Cardiac fibroblast (primary cell): ENCODE results near the gene SOCS3.

Experiments
- DNase-seq, 2 donors: peaks; one replicate each; pipeline versions ENCODE4 v3.0.0 to v3.0.0-alpha.2; 2010; ENCODE audit warnings: low read depth in 2 of 2
- H3K4me3 ChIP-seq, 2 donors: replicated peaks in 1 of 2; 1 replicate in 1 of 2; 2 replicates in 1 of 2; pipeline ENCODE4 v1.5.1; 2011; ENCODE audit warnings: low read depth in 2 of 2, low read length in 2 of 2, mild to moderate bottlenecking in 2 of 2, moderate library complexity in 1 of 2
- TF ChIP-seq, protein P1 (sequence below): IDR thresholded peaks from one replicate; pipeline ENCODE4 v1.5.1; 2011; ENCODE audit warnings: low read depth, mild to moderate bottlenecking, low read length, inconsistent platforms

SOCS3 gene

DNA sequence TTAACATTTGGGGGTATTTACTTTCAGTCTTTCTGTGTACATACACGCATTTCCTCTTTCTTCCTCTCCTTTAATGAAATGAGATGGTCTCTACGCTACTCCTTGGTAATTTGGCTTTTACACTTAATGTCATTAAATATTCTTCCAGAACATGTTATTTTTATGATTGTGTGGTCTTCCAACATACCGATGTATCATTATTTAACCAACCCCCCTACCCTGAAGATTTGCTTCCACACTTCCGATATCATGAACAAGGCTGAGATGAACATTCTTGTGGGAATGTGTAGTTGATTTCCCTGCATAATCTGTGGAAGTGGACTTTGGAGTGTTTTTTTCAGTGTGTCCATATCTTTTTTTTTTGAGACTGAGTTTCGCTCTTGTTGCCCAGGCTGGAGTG, 16.3 kb upstream of the SOCS3 start:
- H3K4me3 ChIP-seq = no peak overlapping the region
- TF ChIP-seq, protein P1, sequence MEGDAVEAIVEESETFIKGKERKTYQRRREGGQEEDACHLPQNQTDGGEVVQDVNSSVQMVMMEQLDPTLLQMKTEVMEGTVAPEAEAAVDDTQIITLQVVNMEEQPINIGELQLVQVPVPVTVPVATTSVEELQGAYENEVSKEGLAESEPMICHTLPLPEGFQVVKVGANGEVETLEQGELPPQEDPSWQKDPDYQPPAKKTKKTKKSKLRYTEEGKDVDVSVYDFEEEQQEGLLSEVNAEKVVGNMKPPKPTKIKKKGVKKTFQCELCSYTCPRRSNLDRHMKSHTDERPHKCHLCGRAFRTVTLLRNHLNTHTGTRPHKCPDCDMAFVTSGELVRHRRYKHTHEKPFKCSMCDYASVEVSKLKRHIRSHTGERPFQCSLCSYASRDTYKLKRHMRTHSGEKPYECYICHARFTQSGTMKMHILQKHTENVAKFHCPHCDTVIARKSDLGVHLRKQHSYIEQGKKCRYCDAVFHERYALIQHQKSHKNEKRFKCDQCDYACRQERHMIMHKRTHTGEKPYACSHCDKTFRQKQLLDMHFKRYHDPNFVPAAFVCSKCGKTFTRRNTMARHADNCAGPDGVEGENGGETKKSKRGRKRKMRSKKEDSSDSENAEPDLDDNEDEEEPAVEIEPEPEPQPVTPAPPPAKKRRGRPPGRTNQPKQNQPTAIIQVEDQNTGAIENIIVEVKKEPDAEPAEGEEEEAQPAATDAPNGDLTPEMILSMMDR = no peak
- DNase-seq = no peak

DNA sequence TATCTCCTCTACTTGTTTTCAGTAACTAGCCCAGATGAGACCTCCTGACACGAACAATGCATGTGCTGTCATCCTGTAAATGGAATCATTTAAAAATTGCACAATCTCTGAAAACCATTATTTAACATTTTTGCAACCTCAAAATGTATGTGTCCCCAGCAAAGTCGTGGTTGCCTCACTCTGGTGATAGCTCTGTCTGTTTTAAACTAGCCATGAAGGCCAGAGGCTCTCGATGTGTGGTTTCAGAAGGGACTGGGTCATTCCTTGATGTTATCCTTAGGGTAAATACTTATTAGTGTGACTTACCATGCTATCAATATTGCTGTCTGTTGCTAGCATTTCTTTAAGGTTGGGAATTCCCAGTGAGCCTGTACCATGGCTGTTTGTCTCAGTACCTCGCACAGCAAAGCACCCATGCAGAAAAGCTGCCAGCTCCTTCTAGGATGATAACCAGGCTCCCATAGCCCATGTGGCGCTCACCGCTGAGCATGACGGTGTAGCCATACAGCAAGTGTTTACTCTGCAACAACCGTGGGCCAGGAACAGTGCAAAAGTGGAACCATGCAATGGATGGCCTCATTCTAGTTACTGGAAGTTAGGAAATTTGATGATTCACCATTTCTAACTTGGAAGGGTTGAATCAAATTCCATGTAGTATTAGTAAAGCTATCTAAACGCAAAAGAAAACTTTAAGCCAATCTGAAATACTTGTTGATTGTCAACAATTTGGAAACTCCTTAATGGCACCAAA, 15.7 kb upstream of the SOCS3 start:
- peak; percentile 96 to 97 for DNase-seq
- TF ChIP-seq, protein P1 = no peak
- H3K4me3 ChIP-seq = no peak overlapping the region

DNA sequence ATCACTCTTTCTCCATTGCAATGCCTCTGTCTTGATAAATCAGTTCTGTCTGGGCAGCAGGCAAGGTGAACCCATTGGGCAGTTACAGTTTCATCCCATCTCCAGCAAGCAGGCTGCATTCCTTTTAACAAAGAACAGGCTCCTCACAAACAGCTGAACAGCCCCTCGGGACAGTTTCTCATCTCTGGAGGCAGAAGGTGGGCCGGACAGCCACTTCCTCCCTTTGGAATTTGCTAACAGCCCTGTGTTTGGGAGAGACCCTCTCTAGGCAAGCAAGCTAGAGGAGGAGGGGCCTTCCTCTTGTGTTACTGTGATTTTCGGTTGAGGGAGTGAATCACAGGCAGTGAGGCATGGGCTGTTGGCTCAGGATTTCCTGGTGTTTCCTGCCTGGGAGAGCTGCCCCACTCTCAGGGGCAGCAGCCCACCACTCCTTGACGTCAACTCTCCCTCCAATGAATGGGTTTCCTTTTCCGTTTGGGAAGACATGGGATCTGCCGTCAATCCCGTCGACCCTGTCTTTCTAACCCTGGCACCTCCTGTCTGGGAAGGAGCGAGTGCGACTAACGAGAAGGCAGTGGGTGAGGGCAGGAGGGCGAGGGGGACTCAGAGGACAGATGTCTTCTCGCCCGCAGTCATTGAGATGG, 14.9 kb upstream of the SOCS3 start:
- TF ChIP-seq, protein P1 = no peak
- H3K4me3 ChIP-seq = no peak overlapping the region
- peak; percentile 87 to 90 for DNase-seq

DNA sequence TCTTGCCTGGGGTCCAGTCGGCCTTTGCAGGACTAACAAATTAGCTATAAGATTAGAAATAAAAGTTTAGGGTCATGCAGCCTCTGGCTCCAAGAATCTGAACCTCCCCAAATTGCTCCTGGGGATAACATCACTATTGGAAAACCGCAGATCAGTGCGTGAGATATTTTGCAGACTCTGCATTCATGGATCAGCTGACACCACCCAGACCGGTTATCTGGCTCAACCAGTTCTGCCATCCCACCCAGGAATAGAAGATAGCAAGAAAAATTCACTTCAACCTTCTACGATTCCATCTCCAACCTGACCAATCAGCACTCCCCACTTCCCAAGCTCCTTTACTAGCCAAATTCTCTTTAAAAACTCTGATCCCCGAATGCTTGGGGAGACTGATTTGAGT, 14.3 kb upstream of the SOCS3 start:
- TF ChIP-seq, protein P1 = no peak
- no peak for DNase-seq
- H3K4me3 ChIP-seq = no peak overlapping the region

DNA sequence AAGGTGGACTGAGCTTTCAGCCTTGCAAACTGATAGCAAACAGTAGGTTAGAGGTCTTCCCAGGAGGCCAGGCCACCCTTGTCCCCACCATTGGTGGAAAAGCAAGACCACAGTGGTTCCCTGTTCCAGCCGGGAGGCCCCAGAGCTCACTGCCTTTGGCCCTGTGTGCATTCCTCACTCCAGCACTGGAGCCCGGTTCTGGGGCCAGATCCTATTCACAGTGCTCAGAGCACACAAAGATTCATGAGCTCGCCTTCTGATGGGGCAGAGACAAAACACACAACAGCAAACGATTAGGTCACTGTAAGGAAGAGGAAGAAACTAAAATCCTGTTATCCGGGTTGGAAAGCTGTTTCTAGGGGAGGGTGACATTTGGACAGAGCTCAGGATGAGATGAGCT, 13.0 kb upstream of the SOCS3 start:
- TF ChIP-seq, protein P1 = no peak
- no peak for DNase-seq
- no peak overlapping the region for H3K4me3 ChIP-seq

DNA sequence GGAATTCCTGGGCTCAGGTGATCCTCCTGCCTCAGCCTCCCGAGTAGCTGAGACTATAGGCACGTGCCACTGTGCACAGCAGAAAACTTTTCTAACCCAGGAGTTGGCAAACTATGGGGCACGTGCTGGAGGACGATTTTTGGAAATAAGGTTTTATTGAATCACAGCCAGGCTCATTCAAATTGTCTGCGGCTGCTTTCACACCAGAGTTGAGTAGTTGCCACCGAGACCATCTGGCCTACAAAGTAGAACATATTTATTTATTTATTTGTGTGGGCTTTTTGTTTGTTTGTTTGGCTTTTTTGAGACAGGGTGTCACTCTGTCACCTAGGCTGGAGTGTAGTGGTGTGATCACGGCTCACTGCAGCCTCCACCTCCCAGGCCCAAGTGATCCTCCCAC, 11.2 kb upstream of the SOCS3 start:
- TF ChIP-seq, protein P1 = no peak
- no peak for DNase-seq

More for the DNA sequence above, 11.2 kb upstream of the SOCS3 start:
- H3K4me3 ChIP-seq = no peak overlapping the region
